Amygdala (tissue), 56 donors: ENCODE measurements around the gene PLEKHM2.

Source experiments
- DNase-seq, 56 donors: peaks; one replicate each; lab custom pipeline; 2025; lab: John Stamatoyannopoulos, UW

PLEKHM2 gene

GRCh38 chr1:15757016-15757543 is 73.0 kb downstream of the PLEKHM2 start:
- DNase-seq = no peak

GRCh38 chr1:15757575-15758342 is 73.6 kb downstream of the PLEKHM2 start:
- no peak for DNase-seq

GRCh38 chr1:15758343-15758931 is 74.3 kb downstream of the PLEKHM2 start, which contains the start of gene FBLIM1:
FBLIM1 (plus strand) TSS chr1:15758795; CDS start chr1:15764984, 6,189 bp downstream.
- DNase-seq = no peak

GRCh38 chr1:15758953-15759661 is 75.0 kb downstream of the PLEKHM2 start:
- no peak for DNase-seq

GRCh38 chr1:15760520-15761211 is 76.5 kb downstream of the PLEKHM2 start:
- no peak for DNase-seq

GRCh38 chr1:15761366-15762128 is 77.4 kb downstream of the PLEKHM2 start:
- no peak for DNase-seq

GRCh38 chr1:15762546-15762945 is 78.4 kb downstream of the PLEKHM2 start:
- no peak for DNase-seq

- DNase-seq = no peak
Measured at GRCh38 chr1:15764269-15764764, 80.2 kb downstream of the PLEKHM2 start.

GRCh38 chr1:15764890-15765289 is 80.8 kb downstream of the PLEKHM2 start:
- no peak for DNase-seq

GRCh38 chr1:15765495-15766194 is 81.5 kb downstream of the PLEKHM2 start:
- DNase-seq = peak in 3 of 56 donors; percentile 2 to 38 (median 15)

GRCh38 chr1:15767941-15768340 is 83.8 kb downstream of the PLEKHM2 start:
- DNase-seq = no peak

GRCh38 chr1:15768388-15768787 is 84.3 kb downstream of the PLEKHM2 start:
- no peak for DNase-seq

GRCh38 chr1:15770313-15770962 is 86.3 kb downstream of the PLEKHM2 start:
- DNase-seq = no peak

- no peak for DNase-seq
Measured at GRCh38 chr1:15771836-15772515, 87.9 kb downstream of the PLEKHM2 start.

- DNase-seq = no peak
Measured at GRCh38 chr1:15775706-15776105, 91.6 kb downstream of the PLEKHM2 start.

- DNase-seq = no peak
Measured at GRCh38 chr1:15777909-15778707, 94.0 kb downstream of the PLEKHM2 start.
